KMS-11 (cell line): Measurements from ENCODE around the gene MCRIP1.

Source experiments
- H2AFZ ChIP-seq: fragments of 200-600 bp; sonication (generic); 2 replicates; pipeline ENCODE4 v1.6.1; 2016; ENCODE audit warnings: antibody characterized with exemption, mixed run types, low read depth
- H3K27ac ChIP-seq: fragments of 200-600 bp; sonication (generic); 2 replicates; pipeline ENCODE4 v1.6.1; 2016; ENCODE audit warnings: mild to moderate bottlenecking, mixed run types
- H3K27me3 ChIP-seq: fragments of 200-600 bp; sonication (generic); 2 replicates; pipeline ENCODE4 v1.6.1; 2017; ENCODE audit warnings: mild to moderate bottlenecking, low read depth, mixed run types, moderate library complexity; ENCODE audit not compliant: insufficient read depth
- H3K36me3 ChIP-seq: fragments of 200-600 bp; sonication (generic); 2 replicates; pipeline ENCODE4 v1.6.1; 2017; ENCODE audit warnings: mild to moderate bottlenecking, mixed run types; ENCODE audit not compliant: insufficient read depth
- H3K4me1 ChIP-seq: fragments of 200-600 bp; sonication (generic); 2 replicates; pipeline ENCODE4 v1.6.1; 2016; ENCODE audit warnings: mild to moderate bottlenecking, low read depth, mixed run types; ENCODE audit not compliant: poor library complexity, severe bottlenecking
- H3K4me2 ChIP-seq: fragments of 200-600 bp; sonication (generic); 2 replicates; pipeline ENCODE4 v1.7.0; 2016; ENCODE audit warnings: mild to moderate bottlenecking, mixed run types
- H3K4me3 ChIP-seq: fragments of 200-600 bp; sonication (generic); IDR thresholded peaks from 2 replicates; pipeline ENCODE4 v1.6.1; 2017; ENCODE audit warnings: low read depth, low read length, mixed read lengths; ENCODE audit not compliant: insufficient read depth
- H3K79me2 ChIP-seq: fragments of 200-600 bp; sonication (generic); 2 replicates; pipeline ENCODE4 v1.6.1; 2016; ENCODE audit warnings: low read depth, mixed run types; ENCODE audit not compliant: insufficient read depth
- H3K9ac ChIP-seq: fragments of 200-600 bp; sonication (generic); 2 replicates; pipeline ENCODE4 v1.6.1; 2016; ENCODE audit warnings: mild to moderate bottlenecking, mixed run types
- H4K20me1 ChIP-seq: fragments of 200-600 bp; sonication (generic); 2 replicates; pipeline ENCODE4 v1.6.1; 2016; ENCODE audit warnings: mild to moderate bottlenecking, mixed run types; ENCODE audit not compliant: insufficient read depth
- CTCF ChIP-seq: fragments of 200-600 bp; sonication (generic); conservative IDR thresholded peaks from 2 replicates; pipeline ENCODE4 v1.6.1; 2017; ENCODE audit warnings: low read depth, mild to moderate bottlenecking, antibody characterized with exemption, low read length, moderate library complexity, mixed read lengths

MCRIP1 gene

GRCh38 chr17:81801327-81801726, 31.8 kb downstream of the MCRIP1 start:
- H3K27me3 ChIP-seq = peaks cover 67% of the 10 kb centered on the region
- no peak for TF ChIP-seq CTCF
- H3K4me2 ChIP-seq = no peak overlapping the region

GRCh38 chr17:81794509-81794908, 38.6 kb downstream of the MCRIP1 start:
- H3K36me3 ChIP-seq = no peaks in the 10 kb centered on the region
- no peak overlapping the region for H3K9ac ChIP-seq
- H2AFZ ChIP-seq = no peak overlapping the region

More at GRCh38 chr17:81801327-81801726, 31.8 kb downstream of the MCRIP1 start:
- Histone ChIP-seq H2AFZ (no peak overlapping the region), H3K36me3 (no peaks in the 10 kb centered on the region), H3K4me3 (no peak overlapping the region), H3K79me2 (no peaks in the 10 kb centered on the region), H3K27ac (no peak overlapping the region), H4K20me1 (no peaks in the 10 kb centered on the region), H3K4me1 (no peaks in the 10 kb centered on the region), H3K9ac (no peak overlapping the region)

DNA sequence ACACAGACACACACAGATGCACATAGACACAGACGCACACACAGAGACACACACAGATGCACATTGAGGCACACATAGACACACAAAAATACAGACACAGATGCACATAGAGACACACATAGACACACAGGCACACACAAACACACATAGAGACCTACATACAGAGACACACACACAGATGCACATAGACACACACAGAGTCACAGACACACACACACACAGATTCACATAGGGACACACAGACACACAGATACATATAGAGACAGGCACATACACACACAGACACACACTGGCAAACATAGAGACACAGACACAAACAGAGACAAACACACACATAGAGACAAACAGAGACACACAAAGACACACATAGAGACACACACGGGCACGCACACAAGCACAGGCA, 39.0 kb downstream of the MCRIP1 start:
- H3K79me2 ChIP-seq = no peaks in the 10 kb centered on the region

More at GRCh38 chr17:81794509-81794908, 38.6 kb downstream of the MCRIP1 start:
- TF ChIP-seq CTCF = no peak
- Histone ChIP-seq H3K79me2 (no peaks in the 10 kb centered on the region), H3K27me3 (peaks cover 23% of the 10 kb centered on the region), H3K27ac (no peak overlapping the region), H4K20me1 (no peaks in the 10 kb centered on the region), H3K4me2 (no peak overlapping the region), H3K4me1 (no peaks in the 10 kb centered on the region), H3K4me3 (no peak overlapping the region)

GRCh38 chr17:81792675-81793615, 40.1 kb downstream of the MCRIP1 start:
- Histone ChIP-seq H3K4me3 (no peak overlapping the region), H3K9ac (no peak overlapping the region), H3K79me2 (no peaks in the 10 kb centered on the region), H2AFZ (no peak overlapping the region), H3K36me3 (no peaks in the 10 kb centered on the region), H3K27me3 (peaks cover 18% of the 10 kb centered on the region), H3K27ac (no peak overlapping the region), H3K4me2 (no peak overlapping the region), H3K4me1 (no peaks in the 10 kb centered on the region), H4K20me1 (no peaks in the 10 kb centered on the region)
- TF ChIP-seq CTCF = no peak

More for the DNA sequence above, 39.0 kb downstream of the MCRIP1 start:
- H3K4me3 ChIP-seq = no peak overlapping the region
- H4K20me1 ChIP-seq = no peaks in the 10 kb centered on the region
- H3K27me3 ChIP-seq = peaks cover 19% of the 10 kb centered on the region
- TF ChIP-seq CTCF = no peak
- no peaks in the 10 kb centered on the region for H3K36me3 ChIP-seq
- H2AFZ ChIP-seq = no peak overlapping the region
- no peak overlapping the region for H3K27ac ChIP-seq
- H3K9ac ChIP-seq = no peak overlapping the region
- H3K4me2 ChIP-seq = no peak overlapping the region
- H3K4me1 ChIP-seq = no peaks in the 10 kb centered on the region
